ENCODE results near the gene ATP8A2. TPM values are rescaled to one million over a fixed set of nuclear protein-coding genes. Genes with fewer than 3 reads are reported as not detected.

The ATP8A2 gene
- total RNA-seq, 1 donor, result 0.72 TPM

GRCh38 chr13:26011996-26012821 lies 640.4 kb downstream of the ATP8A2 start:
- Histone ChIP-seq H4K20me1 (ENCODE audit: insufficient read depth, low read length) (no peaks in the 10 kb centered on the region), H3K27me3 (ENCODE audit: insufficient read depth, low read length) (no peaks in the 10 kb centered on the region), H3K27ac (ENCODE audit: low read depth, low read length) (no peak overlapping the region), H3K9me3 (ENCODE audit: low read depth, low read length) (no peaks in the 10 kb centered on the region), H3K36me3 (ENCODE audit: insufficient read depth, low read length) (no peaks in the 10 kb centered on the region), H2AFZ (ENCODE audit: low read length) (no peak overlapping the region), H3K79me2 (ENCODE audit: insufficient read depth, low read length) (no peaks in the 10 kb centered on the region), H3K4me3 (ENCODE audit: insufficient read depth, low read length) (no peak overlapping the region), H3K4me2 (ENCODE audit: insufficient read depth, low read length) (no peak overlapping the region), H3K4me1 (ENCODE audit: insufficient read depth, low read length) (no peaks in the 10 kb centered on the region)
- no peak for DNase-seq (ENCODE audit: insufficient read length, low spot score, missing footprints)
- TF ChIP-seq CTCF (IDR thresholded peaks at IDR 0.05; ENCODE audit: extremely low read depth, low read depth, low read length), result no peak

- no peak overlapping the region for H2AFZ ChIP-seq (ENCODE audit: low read length)
- H3K36me3 ChIP-seq (ENCODE audit: insufficient read depth, low read length), result no peaks in the 10 kb centered on the region
- H3K9me3 ChIP-seq (ENCODE audit: low read depth, low read length), result no peaks in the 10 kb centered on the region
- H3K4me2 ChIP-seq (ENCODE audit: insufficient read depth, low read length), result no peak overlapping the region
- no peak overlapping the region for H3K27ac ChIP-seq (ENCODE audit: low read depth, low read length)
- no peaks in the 10 kb centered on the region for H3K27me3 ChIP-seq (ENCODE audit: insufficient read depth, low read length)
- no peaks in the 10 kb centered on the region for H3K79me2 ChIP-seq (ENCODE audit: insufficient read depth, low read length)
- H3K4me1 ChIP-seq (ENCODE audit: insufficient read depth, low read length), result peaks cover 6% of the 10 kb centered on the region
- H4K20me1 ChIP-seq (ENCODE audit: insufficient read depth, low read length), result no peaks in the 10 kb centered on the region
- H3K4me3 ChIP-seq (ENCODE audit: insufficient read depth, low read length), result no peak overlapping the region
- no peak for DNase-seq (ENCODE audit: insufficient read length, low spot score, missing footprints)
- no peak for TF ChIP-seq CTCF (IDR thresholded peaks at IDR 0.05; ENCODE audit: extremely low read depth, low read depth, low read length)
Measured at GRCh38 chr13:26012995-26013394, 641.2 kb downstream of the ATP8A2 start.

GRCh38 chr13:26015271-26016125 lies 643.7 kb downstream of the ATP8A2 start:
- Histone ChIP-seq H4K20me1 (ENCODE audit: insufficient read depth, low read length) (no peaks in the 10 kb centered on the region), H3K4me2 (ENCODE audit: insufficient read depth, low read length) (no peak overlapping the region), H3K9me3 (ENCODE audit: low read depth, low read length) (no peaks in the 10 kb centered on the region), H3K27me3 (ENCODE audit: insufficient read depth, low read length) (no peaks in the 10 kb centered on the region), H3K27ac (ENCODE audit: low read depth, low read length) (no peak overlapping the region), H3K79me2 (ENCODE audit: insufficient read depth, low read length) (no peaks in the 10 kb centered on the region), H3K4me1 (ENCODE audit: insufficient read depth, low read length) (peaks cover 24% of the 10 kb centered on the region), H2AFZ (ENCODE audit: low read length) (no peak overlapping the region), H3K36me3 (ENCODE audit: insufficient read depth, low read length) (no peaks in the 10 kb centered on the region), H3K4me3 (ENCODE audit: insufficient read depth, low read length) (no peak overlapping the region)
- no peak for DNase-seq (ENCODE audit: insufficient read length, low spot score, missing footprints)
- no peak for TF ChIP-seq CTCF (IDR thresholded peaks at IDR 0.05; ENCODE audit: extremely low read depth, low read depth, low read length)

- DNase-seq (ENCODE audit: insufficient read length, low spot score, missing footprints), result no peak
- no peaks in the 10 kb centered on the region for H4K20me1 ChIP-seq (ENCODE audit: insufficient read depth, low read length)
- no peak overlapping the region for H3K27ac ChIP-seq (ENCODE audit: low read depth, low read length)
- no peaks in the 10 kb centered on the region for H3K36me3 ChIP-seq (ENCODE audit: insufficient read depth, low read length)
- no peaks in the 10 kb centered on the region for H3K27me3 ChIP-seq (ENCODE audit: insufficient read depth, low read length)
- H3K4me1 ChIP-seq (ENCODE audit: insufficient read depth, low read length), result peaks cover 24% of the 10 kb centered on the region
- no peak overlapping the region for H3K4me3 ChIP-seq (ENCODE audit: insufficient read depth, low read length)
- H2AFZ ChIP-seq (ENCODE audit: low read length), result no peak overlapping the region
- H3K9me3 ChIP-seq (ENCODE audit: low read depth, low read length), result no peaks in the 10 kb centered on the region
- no peaks in the 10 kb centered on the region for H3K79me2 ChIP-seq (ENCODE audit: insufficient read depth, low read length)
- TF ChIP-seq CTCF (IDR thresholded peaks at IDR 0.05; ENCODE audit: extremely low read depth, low read depth, low read length), result no peak
- H3K4me2 ChIP-seq (ENCODE audit: insufficient read depth, low read length), result no peak overlapping the region
Measured at GRCh38 chr13:26016189-26016588, 644.4 kb downstream of the ATP8A2 start.

Data from osteoblast (primary cell).